B cell (primary cell): ENCODE results near the gene RHOBTB1. TPM values are rescaled to one million over a fixed set of nuclear protein-coding genes. Genes with fewer than 3 reads are reported as not detected.

Source experiments
- ATAC-seq: fragments of 200-7000 bp; cut with Tn5 transposase; one replicate; pipeline ENCODE4 v1.10.0; 2021; ENCODE audit warnings: low read depth, mild to moderate bottlenecking, moderate number of reproducible peaks, moderate library complexity
- CTCF ChIA-PET: fragments of 350-600 bp; sonication (Branson Sonifier 250); formaldehyde crosslinking; loops from one replicate; lab custom pipeline; 2021; ENCODE audit warnings: antibody characterized with exemption, inconsistent platforms; lab: Charles Lee
- POLR2A ChIA-PET: fragments of 350-600 bp; sonication (Branson Sonifier 250); formaldehyde crosslinking; loops from one replicate; lab custom pipeline; 2021; ENCODE audit warnings: antibody characterized with exemption; lab: Charles Lee
- DNase-seq: peaks from one replicate; pipeline ENCODE4 v3.0.0; 2013
- H2AFZ ChIP-seq: 2 replicates; pipeline ENCODE4 v1.6.1; 2012; ENCODE audit warnings: mild to moderate bottlenecking, low read depth, low read length; ENCODE audit not compliant: insufficient read depth, poor library complexity, severe bottlenecking
- H3K27ac ChIP-seq, 2 donors: 1 replicate in 1 of 2; 2 replicates in 1 of 2; pipeline ENCODE4 v1.5.1; 2012 to 2013; ENCODE audit warnings: low read length in 2 of 2, mild to moderate bottlenecking in 2 of 2, moderate library complexity in 1 of 2
- H3K27me3 ChIP-seq, 4 experiments: fragments of 200-600 bp in 1 of 4; sonication (generic) in 1 of 4; replicated peaks in 1 of 4; 1 replicate in 2 of 4; 2 replicates in 2 of 4; pipeline versions ENCODE4 v1.6.1 to v1.7.0; 2013 to 2016; ENCODE audit warnings: low read length in 3 of 4, mild to moderate bottlenecking in 2 of 4, mixed read lengths in 1 of 4, moderate library complexity in 1 of 4; ENCODE audit not compliant: insufficient read depth in 4 of 4, control insufficient read depth in 3 of 4; ENCODE audit errors: control extremely low read depth in 1 of 4
- H3K36me3 ChIP-seq, 2 experiments: replicated peaks in 1 of 2; 1 replicate in 1 of 2; 2 replicates in 1 of 2; pipeline versions ENCODE4 v1.6.1 to v1.7.1; 2013; ENCODE audit warnings: low read length in 1 of 2; ENCODE audit not compliant: insufficient read depth in 2 of 2, control insufficient read depth in 1 of 2; ENCODE audit errors: control extremely low read depth in 1 of 2, extremely low read depth in 1 of 2
- H3K4me1 ChIP-seq, 2 donors: fragments of 200-600 bp in 1 of 2; sonication (generic) in 1 of 2; 1 replicate in 1 of 2; 2 replicates in 1 of 2; pipeline versions ENCODE4 v1.5.1 to v1.6.1; 2013 to 2017; ENCODE audit warnings: low read length in 2 of 2; ENCODE audit not compliant: control insufficient read depth in 2 of 2, insufficient read depth in 2 of 2
- H3K4me2 ChIP-seq: replicated peaks from 2 replicates; pipeline ENCODE3; 2012; ENCODE audit warnings: mild to moderate bottlenecking, low read depth, low read length; ENCODE audit not compliant: poor library complexity, severe bottlenecking
- H3K4me3 ChIP-seq, 5 experiments: fragments of 200-600 bp in 1 of 5; sonication (generic) in 1 of 5; 1 replicate in 3 of 5; 2 replicates in 2 of 5; pipeline versions ENCODE4 v1.5.1 to v1.7.0; 2011 to 2016; ENCODE audit warnings: low read length in 4 of 5, mild to moderate bottlenecking in 4 of 5, low read depth in 2 of 5, control low read depth in 1 of 5, moderate library complexity in 1 of 5; ENCODE audit not compliant: insufficient read depth in 1 of 5; ENCODE audit errors: control extremely low read depth in 1 of 5, extremely low read depth in 1 of 5
- H3K79me2 ChIP-seq: fragments of 200-600 bp; sonication (generic); one replicate; pipeline ENCODE4 v1.6.0; 2016; ENCODE audit warnings: low read length; ENCODE audit not compliant: control insufficient read depth, insufficient read depth
- H3K9ac ChIP-seq: fragments of 200-600 bp; sonication (generic); 2 replicates; pipeline ENCODE4 v1.6.1; 2017; ENCODE audit warnings: mild to moderate bottlenecking, low read length, moderate library complexity
- H3K9me3 ChIP-seq, 3 donors: one replicate each; pipeline versions ENCODE4 v1.6.1 to v1.7.1; 2013; ENCODE audit warnings: low read length in 2 of 3; ENCODE audit not compliant: control insufficient read depth in 2 of 3, insufficient read depth in 1 of 3; ENCODE audit errors: control extremely low read depth in 1 of 3
- H4K20me1 ChIP-seq: 2 replicates; pipeline ENCODE4 v1.6.0; 2012; ENCODE audit warnings: mild to moderate bottlenecking, low read length; ENCODE audit not compliant: insufficient read depth, control insufficient read depth, poor library complexity, severe bottlenecking
- H3K27ac Mint-ChIP-seq: one replicate; pipeline ENCODE4 v1.8.0; 2021; ENCODE audit warnings: mixed read lengths
- H3K27me3 Mint-ChIP-seq: one replicate; pipeline ENCODE4 v1.8.0; 2021; ENCODE audit warnings: mixed read lengths
- H3K4me1 Mint-ChIP-seq: one replicate; pipeline ENCODE4 v1.8.0; 2021; ENCODE audit warnings: mixed read lengths
- H3K4me3 Mint-ChIP-seq: one replicate; pipeline ENCODE4 v1.8.0; 2021; ENCODE audit warnings: mixed read lengths
- H3K9me3 Mint-ChIP-seq: one replicate; pipeline ENCODE4 v1.8.0; 2022; ENCODE audit warnings: mixed read lengths; ENCODE audit not compliant: insufficient read depth
- EZH2 ChIP-seq: IDR thresholded peaks from 2 replicates; pipeline ENCODE4 v1.6.1; 2012; ENCODE audit warnings: borderline replicate concordance, low read depth, mild to moderate bottlenecking, moderate library complexity, low read length; ENCODE audit not compliant: insufficient read depth, poor library complexity, severe bottlenecking
- WGBS: methylation state at CpG from one replicate; pipeline ENCODE4 v1.1.5; 2013; ENCODE audit warnings: missing lambda C conversion rate; ENCODE audit not compliant: insufficient coverage; 5-methylcytosine and 5-hydroxymethylcytosine counted together
- intact Hi-C: fragments of 100-400 bp; cut with micrococcal nuclease; formaldehyde crosslinking; loops from one replicate; pipeline ENCODE4 v1.10.0; 2022
- polyA plus RNA-seq: library from polyadenylated mRNA; depleted of rRNA; stranded (reverse); fragments of >200 nt; gene quantifications from 2 replicates; pipeline ENCODE4 v1.2.3, GENCODE V29; 2012
- total RNA-seq, 2 donors: library from RNA; stranded (reverse); fragments of 120-200 nt in 1 of 2; gene quantifications; 1 replicate in 1 of 2; 2 replicates in 1 of 2; pipeline versions ENCODE4 v1.2.3 to v1.2.4, GENCODE V29; 2013 to 2022
- TF ChIP-seq, protein P1 (sequence below): fragments of 200-600 bp; IDR thresholded peaks from one replicate; pipeline ENCODE4 v1.8.0; 2022; ENCODE audit warnings: antibody characterized with exemption, mild to moderate bottlenecking

Gene RHOBTB1
- total and polyA plus RNA-seq, 2 donors (not counting 1 experiment from before 2014, with no cell fraction given), result 0.07 to 0.60 TPM

GRCh38 chr10:60960913-60961312 lies 16.9 kb upstream of the RHOBTB1 start:
- H3K4me1 Mint-ChIP-seq, result peaks cover 18% of the 10 kb centered on the region
- ATAC-seq, result peak; percentile 72
- WGBS, result no CpG with 5 or more reads among the region's 1 CpG
- H3K79me2 ChIP-seq, result no peaks in the 10 kb centered on the region
- peak; percentile 46 for DNase-seq
- H3K4me1 ChIP-seq, result peaks cover 12 to 13% of the 10 kb centered on the region in 2 donors
- peak overlapping the region; percentile 12 for H2AFZ ChIP-seq
- H3K4me3 Mint-ChIP-seq, result peak overlapping the region; percentile 16
- H3K27me3 Mint-ChIP-seq, result peaks cover 12% of the 10 kb centered on the region
- H3K36me3 ChIP-seq, result no peaks in the 10 kb centered on the region
- ChIA-PET POLR2A (no interaction called here), CTCF (interaction anchor here (1.1 to 2.6 kb wide), 9 partner anchors 9 to 310 kb away, joined by 3 to 23 read pairs (median 4); partner anchors contain the start of gene RHOBTB1)
- peak overlapping the region in 1 of 2 donors; percentile 18 for H3K27ac ChIP-seq
- H3K9me3 Mint-ChIP-seq, result no peaks in the 10 kb centered on the region
- no peaks in the 10 kb centered on the region for H3K9me3 ChIP-seq
- no peaks in the 10 kb centered on the region for H4K20me1 ChIP-seq
- intact Hi-C loops, result loop anchor here (5.0 to 10.0 kb wide), 2 partner anchors 84 to 856 kb away; no protein-coding TSS in a partner anchor
- no peak overlapping the region for H3K4me3 ChIP-seq
- TF ChIP-seq, protein P1, sequence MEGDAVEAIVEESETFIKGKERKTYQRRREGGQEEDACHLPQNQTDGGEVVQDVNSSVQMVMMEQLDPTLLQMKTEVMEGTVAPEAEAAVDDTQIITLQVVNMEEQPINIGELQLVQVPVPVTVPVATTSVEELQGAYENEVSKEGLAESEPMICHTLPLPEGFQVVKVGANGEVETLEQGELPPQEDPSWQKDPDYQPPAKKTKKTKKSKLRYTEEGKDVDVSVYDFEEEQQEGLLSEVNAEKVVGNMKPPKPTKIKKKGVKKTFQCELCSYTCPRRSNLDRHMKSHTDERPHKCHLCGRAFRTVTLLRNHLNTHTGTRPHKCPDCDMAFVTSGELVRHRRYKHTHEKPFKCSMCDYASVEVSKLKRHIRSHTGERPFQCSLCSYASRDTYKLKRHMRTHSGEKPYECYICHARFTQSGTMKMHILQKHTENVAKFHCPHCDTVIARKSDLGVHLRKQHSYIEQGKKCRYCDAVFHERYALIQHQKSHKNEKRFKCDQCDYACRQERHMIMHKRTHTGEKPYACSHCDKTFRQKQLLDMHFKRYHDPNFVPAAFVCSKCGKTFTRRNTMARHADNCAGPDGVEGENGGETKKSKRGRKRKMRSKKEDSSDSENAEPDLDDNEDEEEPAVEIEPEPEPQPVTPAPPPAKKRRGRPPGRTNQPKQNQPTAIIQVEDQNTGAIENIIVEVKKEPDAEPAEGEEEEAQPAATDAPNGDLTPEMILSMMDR, result no peak
- TF ChIP-seq EZH2, result no peak
- H3K27me3 ChIP-seq, result no peaks in the 10 kb centered on the region
- H3K27ac Mint-ChIP-seq, result peak overlapping the region; percentile 42
- peak overlapping the region; percentile 39 for H3K4me2 ChIP-seq
- H3K9ac ChIP-seq, result no peak overlapping the region

DNA sequence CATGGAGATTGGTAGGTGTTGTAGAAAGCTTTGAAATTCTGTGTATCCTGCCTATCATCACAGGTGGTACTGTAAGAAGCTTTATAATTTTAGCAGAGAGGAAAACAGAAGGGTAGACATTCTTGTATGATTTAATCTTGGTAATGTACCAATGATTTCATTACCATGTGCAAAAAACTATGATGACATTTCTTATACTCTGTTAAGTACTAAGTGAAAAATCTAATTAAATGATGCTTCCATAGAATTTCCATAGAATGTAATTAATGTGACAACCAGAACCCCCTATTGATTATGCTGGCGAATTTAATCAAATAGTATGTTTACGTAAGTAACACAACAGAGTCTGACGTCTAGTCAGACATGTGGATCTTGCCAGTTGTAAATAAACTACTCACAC lies 16.0 kb upstream of the RHOBTB1 start:
- TF ChIP-seq, protein P1, result no peak
- TF ChIP-seq EZH2, result no peak
- peaks cover 18% of the 10 kb centered on the region for H3K4me1 Mint-ChIP-seq
- H2AFZ ChIP-seq, result no peak overlapping the region
- H3K4me3 Mint-ChIP-seq, result no peak overlapping the region
- no peaks in the 10 kb centered on the region for H3K9me3 Mint-ChIP-seq
- H3K27ac ChIP-seq, result no peak overlapping the region
- intact Hi-C loops, result loop anchor here (5.0 to 10.0 kb wide), 2 partner anchors 83 to 855 kb away; no protein-coding TSS in a partner anchor
- no peaks in the 10 kb centered on the region for H4K20me1 ChIP-seq
- H3K9me3 ChIP-seq, result no peaks in the 10 kb centered on the region
- H3K4me2 ChIP-seq, result no peak overlapping the region
- peaks cover 8% of the 10 kb centered on the region for H3K27me3 Mint-ChIP-seq
- no peaks in the 10 kb centered on the region for H3K36me3 ChIP-seq
- DNase-seq (no peak), ATAC-seq (no peak)
- H3K27ac Mint-ChIP-seq, result no peak overlapping the region
- no peak overlapping the region for H3K4me3 ChIP-seq
- no CpG with 5 or more reads among the region's 3 CpGs for WGBS
- no peaks in the 10 kb centered on the region for H3K79me2 ChIP-seq
- ChIA-PET POLR2A (no interaction called here), CTCF (interaction anchor here (1.6 to 2.6 kb wide), 3 partner anchors 16 to 143 kb away, joined by 4 to 23 read pairs (median 17); partner anchors contain the start of gene RHOBTB1)
- H3K9ac ChIP-seq, result no peak overlapping the region
- H3K27me3 ChIP-seq, result no peaks in the 10 kb centered on the region
- H3K4me1 ChIP-seq, result peaks cover 12 to 13% of the 10 kb centered on the region in 2 donors
